HTERT RPE-1 (cell line): ENCODE measurements around the gene HCFC2.

Experiments used
- in situ Hi-C: fragments of 300-500 bp; cut with MboI; formaldehyde crosslinking; loops from 4 replicates; pipeline ENCODE4 v1.14.3; 2020; ENCODE audit warnings: low sequenced_read_pairs

HCFC2 gene

DNA sequence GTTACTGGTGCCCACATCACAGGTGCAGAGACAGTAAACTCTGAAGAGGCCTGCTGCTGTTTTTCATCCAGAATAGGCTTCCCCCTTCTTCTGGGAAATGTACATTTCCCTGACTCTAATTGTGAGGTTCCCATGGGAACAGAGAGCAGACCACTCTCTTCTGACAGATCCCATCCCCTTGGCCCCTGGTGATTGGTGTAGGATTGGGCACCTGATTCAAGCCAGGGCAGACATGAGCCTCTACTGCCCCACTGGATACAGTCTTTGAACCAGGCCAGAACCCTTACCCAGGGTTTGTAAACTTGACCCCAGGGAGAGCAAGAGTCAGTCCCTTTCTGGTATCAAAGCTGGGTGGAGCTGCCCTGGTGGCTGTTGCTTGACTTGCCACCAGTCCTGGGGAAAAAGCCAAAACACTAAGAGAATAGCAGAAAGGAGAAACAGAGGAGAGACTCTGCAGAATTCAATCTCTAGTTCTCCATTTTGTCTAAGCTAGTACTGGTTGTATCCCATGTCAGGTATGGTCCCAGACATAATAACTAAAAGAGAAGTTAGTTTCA is 88.4 kb downstream of the HCFC2 start:
- in situ Hi-C loops = no loop called here

DNA sequence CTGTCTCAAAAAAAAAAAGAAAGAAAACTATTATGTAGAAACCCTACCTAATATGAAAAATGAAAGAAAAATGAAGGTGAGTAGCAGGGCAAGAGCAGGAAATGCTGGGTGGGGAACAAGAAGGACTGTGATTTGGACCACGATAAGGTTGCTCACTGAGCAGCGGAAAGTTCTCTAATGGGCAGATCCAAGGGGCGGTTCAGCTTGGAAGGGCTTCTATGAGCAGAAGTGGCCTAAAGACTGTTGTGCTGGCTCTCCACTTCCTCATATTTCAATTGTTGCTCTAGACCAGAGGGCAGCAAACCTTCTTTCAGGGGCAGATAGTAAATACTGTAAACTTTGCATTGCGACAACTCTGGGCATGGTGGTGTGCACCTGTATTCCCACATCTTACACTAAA is 90.0 kb downstream of the HCFC2 start:
- in situ Hi-C loops = no loop called here

DNA sequence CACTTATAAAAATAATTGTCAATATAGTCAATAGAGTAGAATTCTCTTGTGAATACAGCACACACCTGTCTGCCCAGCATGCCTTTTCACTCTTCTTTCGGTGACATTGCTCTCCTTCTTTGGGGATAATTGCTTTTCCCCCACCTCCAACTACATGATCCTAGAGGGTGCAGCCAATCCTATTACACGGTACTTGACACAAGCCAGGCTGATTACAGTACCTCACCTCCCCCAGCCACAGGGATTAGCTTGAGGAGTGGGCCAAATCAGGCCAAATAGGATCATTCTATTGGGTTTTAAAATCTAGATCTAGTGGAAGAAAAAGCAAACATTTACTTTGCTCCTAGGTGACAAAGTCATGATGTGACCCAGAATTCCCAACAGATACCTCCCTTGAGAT is 90.5 kb downstream of the HCFC2 start:
- in situ Hi-C loops = no loop called here
